NCI-H748 (cell line): Measurements from ENCODE around the gene GPER1.

Source experiments
- DNase-seq: peaks from one replicate; lab custom pipeline; 2025; ENCODE audit not compliant: unreplicated experiment; lab: John Stamatoyannopoulos, UW

GPER1 gene

GRCh38 chr7:1086588-1087464, 1.1 kb upstream of the GPER1 start:
- DNase-seq = no peak

DNA sequence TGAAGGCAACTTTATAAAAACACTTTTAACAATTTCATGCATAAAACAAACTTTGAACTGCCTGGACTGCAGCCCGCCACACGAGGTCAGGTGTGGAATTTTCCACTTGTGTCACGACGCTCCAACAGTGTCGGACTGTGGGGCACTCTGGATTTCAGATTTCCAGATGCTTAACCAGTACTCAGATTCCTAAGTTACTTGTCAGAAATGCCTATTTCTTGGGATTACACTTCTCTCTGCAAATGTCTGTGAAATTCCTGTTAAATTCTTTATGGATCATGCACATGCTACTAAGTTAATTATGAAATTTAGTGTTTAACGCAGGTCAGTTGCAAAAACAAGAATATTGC, 473 bp upstream of the GPER1 start:
- no peak for DNase-seq

DNA sequence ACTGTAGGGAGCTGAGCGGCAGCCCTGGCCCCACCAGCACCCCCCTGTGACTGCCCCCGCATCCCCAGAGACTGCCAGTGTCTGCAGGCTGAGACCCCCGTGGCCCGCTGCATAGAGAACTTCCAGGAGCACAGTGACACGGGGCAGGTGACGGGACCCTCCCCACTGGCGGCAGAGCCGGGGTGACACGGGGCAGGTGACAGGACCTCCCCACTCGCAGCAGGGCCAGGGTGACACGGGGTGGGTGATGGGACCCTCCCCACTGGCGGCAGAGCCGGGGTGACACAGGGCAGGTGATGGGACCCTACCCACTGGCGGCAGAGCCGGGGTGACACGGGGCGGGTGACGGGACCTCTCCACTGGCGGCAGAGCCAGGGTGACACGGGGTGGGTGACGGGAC, 2.3 kb downstream of the GPER1 start:
- no peak for DNase-seq

- DNase-seq = no peak
Measured at GRCh38 chr7:1090686-1091643, 3.1 kb downstream of the GPER1 start.

GRCh38 chr7:1091644-1092027, 3.7 kb downstream of the GPER1 start:
- no peak for DNase-seq

GRCh38 chr7:1092161-1092632, 4.3 kb downstream of the GPER1 start:
- DNase-seq = no peak

- DNase-seq = no peak
Measured at GRCh38 chr7:1092806-1093501, 5.0 kb downstream of the GPER1 start.

DNA sequence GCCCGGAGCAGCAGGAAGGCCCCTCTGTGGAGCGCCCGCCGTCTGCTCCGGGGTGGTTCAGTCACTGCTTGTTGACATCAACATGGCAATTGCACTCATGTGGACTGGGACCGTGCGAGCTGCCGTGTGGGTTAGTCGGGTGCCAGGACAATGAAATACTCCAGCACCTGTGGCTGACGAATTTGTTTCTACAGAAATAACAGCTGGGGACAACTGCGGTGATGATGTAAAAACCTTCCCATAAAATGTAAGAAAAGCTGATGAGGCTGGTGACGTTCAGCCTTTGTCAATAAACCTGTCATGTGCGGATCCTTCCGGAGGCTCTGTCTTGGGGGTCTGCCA, 5.6 kb downstream of the GPER1 start:
- DNase-seq = no peak

- no peak for DNase-seq
Measured at GRCh38 chr7:1093916-1094508, 6.1 kb downstream of the GPER1 start.

DNA sequence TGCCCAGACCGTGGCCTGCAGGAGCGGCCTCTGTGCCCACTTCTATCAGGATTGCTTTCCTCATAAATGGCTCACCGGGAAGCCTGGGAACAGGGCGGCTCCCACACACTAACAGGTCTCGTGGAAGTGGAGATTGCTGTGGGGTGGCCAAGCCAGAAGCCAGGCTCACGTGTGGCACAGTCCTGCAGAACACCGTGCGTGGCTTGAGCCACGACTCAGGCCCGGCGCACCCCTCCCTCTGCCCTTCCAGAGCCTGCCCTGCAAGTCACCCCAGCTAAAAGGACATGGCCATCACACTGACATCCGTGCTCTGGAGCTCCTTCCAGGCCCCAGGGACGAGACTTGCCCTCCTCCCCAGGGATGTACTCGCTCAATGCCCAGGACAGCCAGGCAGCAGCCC, 7.0 kb downstream of the GPER1 start:
- DNase-seq = no peak

DNA sequence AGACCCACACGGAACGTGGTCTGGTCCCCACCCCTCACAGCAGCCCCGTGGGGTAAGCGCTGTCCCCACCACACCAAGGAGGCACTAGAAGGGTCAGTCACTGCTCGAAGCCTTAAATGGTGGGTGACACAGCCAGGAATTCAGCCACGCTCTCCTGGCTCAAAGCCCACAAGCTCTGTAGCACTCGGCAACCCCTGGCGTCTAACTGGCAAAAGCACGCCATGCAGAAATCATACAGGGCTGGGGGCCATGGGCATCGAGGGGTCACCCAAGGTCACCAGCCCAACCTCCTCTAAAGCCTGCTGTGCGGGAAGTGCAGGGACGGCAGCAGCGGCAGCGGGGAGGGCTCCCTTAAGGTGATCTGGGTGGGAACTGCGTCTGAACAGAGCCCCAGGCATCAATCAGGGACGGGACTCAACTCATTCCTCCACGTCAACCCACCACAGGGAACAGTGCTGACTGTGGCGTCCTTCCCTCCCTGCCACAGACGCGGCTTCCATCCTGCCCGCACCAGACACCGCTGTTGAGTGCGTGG, 7.8 kb downstream of the GPER1 start:
- DNase-seq = no peak

DNA sequence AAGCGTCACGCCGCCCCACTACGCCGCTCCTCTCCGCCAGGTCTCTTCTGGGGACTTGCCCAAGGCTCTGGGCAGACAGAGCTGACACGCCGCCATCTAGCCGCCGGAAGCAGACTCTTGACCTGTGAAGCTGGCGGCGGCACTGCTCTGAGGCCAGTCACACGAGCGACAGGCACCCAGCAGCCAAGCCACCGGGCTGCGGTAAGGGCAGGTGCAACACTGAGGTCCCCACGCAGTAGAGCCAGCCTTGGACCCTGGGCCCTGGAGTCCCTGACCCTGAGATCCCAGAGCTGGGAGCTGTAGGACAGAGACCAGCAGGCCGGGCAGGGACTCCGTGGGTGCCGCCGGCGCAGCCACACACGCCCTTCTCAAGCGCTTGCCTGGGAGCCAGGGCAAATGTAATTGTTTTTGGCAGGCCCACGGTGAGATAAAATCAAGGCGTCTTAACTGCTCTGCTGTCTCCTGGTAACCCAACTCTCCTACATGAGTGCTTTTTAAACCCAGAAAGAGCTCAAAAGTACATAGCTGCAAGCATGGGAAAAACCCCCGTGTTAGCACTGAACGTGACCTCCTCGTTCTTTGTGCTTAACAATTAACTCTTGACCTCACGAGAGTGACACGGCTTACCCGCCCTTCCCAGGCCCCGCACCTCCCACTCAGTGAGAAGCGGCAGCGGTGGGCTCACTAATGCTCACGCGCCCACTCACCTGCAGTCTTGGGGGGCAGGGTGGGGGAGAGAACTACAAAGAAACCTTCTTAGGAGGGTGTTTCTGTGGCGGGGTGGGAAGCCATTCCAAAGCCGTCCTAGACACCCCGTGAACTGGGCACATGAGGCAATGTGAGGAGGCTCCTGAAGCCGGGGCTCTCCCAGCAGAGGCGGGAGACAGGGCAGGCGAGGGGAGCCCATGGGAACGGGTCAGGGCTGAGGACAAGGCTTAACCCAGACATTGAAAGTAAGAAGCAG, 8.5 kb downstream of the GPER1 start:
- DNase-seq = no peak

- DNase-seq = no peak
Measured at GRCh38 chr7:1097120-1097504, 9.2 kb downstream of the GPER1 start.

- no peak for DNase-seq
Measured at GRCh38 chr7:1098243-1099153, 10.6 kb downstream of the GPER1 start.

DNA sequence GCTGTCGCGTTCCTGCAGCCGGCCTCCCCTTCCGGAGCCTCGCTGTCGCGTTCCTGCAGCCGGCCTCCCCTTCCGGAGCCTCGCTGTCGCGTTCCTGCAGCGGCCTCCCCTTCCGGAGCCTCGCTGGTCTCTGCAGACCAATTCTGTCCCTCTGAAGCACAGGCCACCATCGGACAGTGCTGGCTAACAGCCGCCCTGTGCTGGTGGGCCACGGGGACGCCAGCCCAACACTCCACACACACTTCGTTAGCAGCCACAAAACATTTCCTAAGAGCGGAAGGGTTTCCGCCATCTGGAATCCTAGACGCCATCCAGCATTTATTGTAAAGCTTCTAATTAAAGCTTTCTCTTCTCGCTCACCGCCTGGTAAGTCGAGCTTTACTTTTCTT, 11.2 kb downstream of the GPER1 start:
- DNase-seq = no peak

DNA sequence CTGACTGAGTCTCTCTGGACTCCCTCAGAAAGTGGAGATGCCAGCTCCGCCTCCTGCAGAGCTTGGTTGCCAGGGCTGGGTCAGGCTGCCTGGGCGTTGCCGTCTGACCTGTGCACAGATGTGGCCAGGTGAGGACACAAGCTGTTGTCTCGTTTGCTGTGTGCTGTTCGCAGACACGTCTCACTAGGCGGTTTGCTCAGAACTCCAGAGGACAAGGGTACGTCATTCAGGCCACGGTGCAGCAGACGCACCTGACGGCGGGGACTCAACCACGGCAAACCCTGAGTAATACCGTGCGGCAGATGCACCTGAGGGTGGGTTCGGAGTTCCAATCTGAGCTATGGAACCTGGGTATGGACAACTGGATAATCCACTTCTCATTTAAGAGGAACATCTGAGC, 11.7 kb downstream of the GPER1 start:
- no peak for DNase-seq

GRCh38 chr7:1100386-1100785, 12.5 kb downstream of the GPER1 start:
- no peak for DNase-seq

DNA sequence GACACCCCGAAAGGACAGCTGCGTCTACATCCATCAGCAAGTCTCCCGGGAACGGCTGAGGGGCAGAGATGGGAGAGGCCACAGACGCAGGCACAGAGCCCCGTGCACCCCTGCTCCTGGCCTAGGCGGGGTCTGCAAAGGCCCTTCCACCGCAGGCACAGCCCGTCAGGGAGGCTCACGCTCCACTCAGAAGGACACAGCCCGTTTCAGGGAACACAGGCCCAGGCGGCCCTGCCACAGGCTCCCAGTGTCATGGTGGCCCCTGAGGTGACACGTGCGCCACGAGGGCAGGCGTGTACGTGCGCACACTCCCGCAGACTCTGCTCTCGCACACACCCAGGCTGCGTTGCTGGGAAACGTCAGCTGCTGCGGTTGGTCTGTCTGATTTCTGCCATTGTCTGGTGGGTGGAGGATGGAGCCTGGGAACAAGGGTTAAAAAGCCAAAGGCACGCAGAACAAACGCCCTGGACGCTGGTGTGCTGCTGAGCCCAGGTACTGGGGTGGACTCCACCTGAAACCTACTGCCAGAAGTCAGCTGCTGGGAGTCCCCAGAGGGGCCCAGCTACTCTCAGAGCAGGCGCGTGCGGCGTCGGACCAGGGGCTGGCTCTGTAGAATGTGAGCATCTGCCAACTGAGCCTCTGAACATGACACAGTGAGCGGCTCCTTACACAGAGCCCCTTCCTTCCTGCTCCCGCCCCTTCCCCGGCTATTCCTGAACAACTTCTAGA, 13.1 kb downstream of the GPER1 start:
- no peak for DNase-seq
